ENCODE measurements around the gene ADARB1.

DNA sequence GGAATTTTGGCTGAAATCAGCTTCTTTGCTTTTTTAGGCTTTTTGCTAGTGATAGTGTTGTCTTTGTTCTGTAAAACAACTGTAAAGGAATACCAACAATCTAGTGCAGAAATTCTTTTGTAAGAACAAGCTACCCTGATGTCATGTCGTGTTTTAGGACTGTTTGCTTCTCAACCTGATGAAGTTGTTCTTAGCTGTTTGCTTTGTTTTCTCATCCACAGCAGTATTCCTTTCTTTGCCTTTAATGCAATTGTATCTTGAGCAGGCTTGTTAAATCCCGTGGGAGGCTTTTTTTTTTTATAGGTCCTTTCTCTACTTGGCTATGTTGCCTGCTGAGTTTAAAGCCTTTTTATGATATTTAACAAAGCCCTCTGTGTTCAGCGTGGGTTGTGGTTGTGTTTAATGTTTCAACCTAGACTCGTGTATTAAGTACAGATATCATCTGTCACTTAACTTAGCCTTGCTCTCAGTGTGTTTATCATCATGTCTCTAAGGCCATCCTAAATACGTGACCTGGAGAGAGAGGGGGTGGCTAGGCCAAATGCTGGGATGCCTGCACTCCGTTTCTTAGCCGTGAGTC is 31.6 kb downstream of the ADARB1 start:
- TF ChIP-seq, protein P1, sequence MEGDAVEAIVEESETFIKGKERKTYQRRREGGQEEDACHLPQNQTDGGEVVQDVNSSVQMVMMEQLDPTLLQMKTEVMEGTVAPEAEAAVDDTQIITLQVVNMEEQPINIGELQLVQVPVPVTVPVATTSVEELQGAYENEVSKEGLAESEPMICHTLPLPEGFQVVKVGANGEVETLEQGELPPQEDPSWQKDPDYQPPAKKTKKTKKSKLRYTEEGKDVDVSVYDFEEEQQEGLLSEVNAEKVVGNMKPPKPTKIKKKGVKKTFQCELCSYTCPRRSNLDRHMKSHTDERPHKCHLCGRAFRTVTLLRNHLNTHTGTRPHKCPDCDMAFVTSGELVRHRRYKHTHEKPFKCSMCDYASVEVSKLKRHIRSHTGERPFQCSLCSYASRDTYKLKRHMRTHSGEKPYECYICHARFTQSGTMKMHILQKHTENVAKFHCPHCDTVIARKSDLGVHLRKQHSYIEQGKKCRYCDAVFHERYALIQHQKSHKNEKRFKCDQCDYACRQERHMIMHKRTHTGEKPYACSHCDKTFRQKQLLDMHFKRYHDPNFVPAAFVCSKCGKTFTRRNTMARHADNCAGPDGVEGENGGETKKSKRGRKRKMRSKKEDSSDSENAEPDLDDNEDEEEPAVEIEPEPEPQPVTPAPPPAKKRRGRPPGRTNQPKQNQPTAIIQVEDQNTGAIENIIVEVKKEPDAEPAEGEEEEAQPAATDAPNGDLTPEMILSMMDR (optimal IDR thresholded peaks at IDR 0.05 in 1 of 3, IDR thresholded peaks at IDR 0.05 in 1 of 3, conservative IDR thresholded peaks at IDR 0.05 in 1 of 3; ENCODE audit: extremely low read depth in 1 of 3, insufficient read depth in 2 of 3, low read length in 3 of 3): no peak
- TF ChIP-seq EZH2 (IDR thresholded peaks at IDR 0.05; ENCODE audit: low read length): no peak
